ENCODE results near the gene SAMD14. TPM values are rescaled to one million over a fixed set of nuclear protein-coding genes. Genes with fewer than 3 reads are reported as not detected.
A peak's percentile ranks its signal among the peaks of the same experiment; 100 is the strongest.

SAMD14 gene
- total RNA-seq, 1 experiment from 2014 or later: 5.9 TPM

GRCh38 chr17:50097455-50097854 lies 32.5 kb downstream of the SAMD14 start:
- Mint-ChIP-seq H3K4me3 (no peak overlapping the region), H3K36me3 (no peaks in the 10 kb centered on the region), H3K4me1 (peaks cover 21% of the 10 kb centered on the region), H3K27me3 (ENCODE audit: low read depth) (no peaks in the 10 kb centered on the region), H3K9me3 (no peaks in the 10 kb centered on the region), H3K27ac (no peak overlapping the region)
- ATAC-seq (no peak), DNase-seq (ENCODE audit: low spot score) (no peak)
- POLR2A ChIA-PET: no interaction called here
- TF ChIP-seq JUN (CRISPR knock-in tag; IDR thresholded peaks at IDR 0.05): no peak
- TF ChIP-seq RELA (CRISPR knock-in tag; IDR thresholded peaks at IDR 0.05; ENCODE audit: borderline replicate concordance): no peak
- TF ChIP-seq ATF3 (CRISPR knock-in tag; conservative IDR thresholded peaks at IDR 0.05): no peak
- no peak for TF ChIP-seq NR1H2 (CRISPR knock-in tag; IDR thresholded peaks at IDR 0.05)
- no peak for TF ChIP-seq ATF1 (CRISPR knock-in tag; IDR thresholded peaks at IDR 0.05)
- TF ChIP-seq ELF4 (CRISPR knock-in tag; IDR thresholded peaks at IDR 0.05; ENCODE audit: low read depth): no peak
- no peak for TF ChIP-seq ZNF232 (CRISPR knock-in tag; IDR thresholded peaks at IDR 0.05)
- TF ChIP-seq AFF4 (CRISPR knock-in tag; IDR thresholded peaks at IDR 0.05; ENCODE audit: borderline replicate concordance): no peak
- no peak for TF ChIP-seq GABPB1 (CRISPR knock-in tag; IDR thresholded peaks at IDR 0.05)
- no peak for TF ChIP-seq PRRX2 (CRISPR knock-in tag; IDR thresholded peaks at IDR 0.05)
- TF ChIP-seq NFE2L1 (CRISPR knock-in tag; IDR thresholded peaks at IDR 0.05): no peak
- TF ChIP-seq ATF2 (CRISPR knock-in tag; IDR thresholded peaks at IDR 0.05; ENCODE audit: borderline replicate concordance, low read depth): no peak
- TF ChIP-seq SMAD4 (CRISPR knock-in tag; IDR thresholded peaks at IDR 0.05): no peak
- no peak for TF ChIP-seq E2F4 (CRISPR knock-in tag; IDR thresholded peaks at IDR 0.05; ENCODE audit: borderline replicate concordance, low read depth)
- TF ChIP-seq ZNF219 (CRISPR knock-in tag; IDR thresholded peaks at IDR 0.05; ENCODE audit: borderline replicate concordance): no peak
- no peak for TF ChIP-seq ZNF512 (CRISPR knock-in tag; IDR thresholded peaks at IDR 0.05; ENCODE audit: borderline replicate concordance)
- no peak for TF ChIP-seq ZNF121 (CRISPR knock-in tag; IDR thresholded peaks at IDR 0.05)
- CTCF ChIA-PET: interaction anchor here (0.8 to 4.6 kb wide), 5 partner anchors 10 to 72 kb away, joined by 3 to 118 read pairs (median 4); no protein-coding TSS in a partner anchor

- no peak for ATAC-seq
- DNase-seq (ENCODE audit: low spot score): no peak
- Mint-ChIP-seq H3K4me3 (peak overlapping the region; percentile 16; the same call in 1 of the 2 replicates), H3K9me3 (no peaks in the 10 kb centered on the region), H3K27me3 (ENCODE audit: low read depth) (no peaks in the 10 kb centered on the region), H3K36me3 (no peaks in the 10 kb centered on the region), H3K27ac (no peak overlapping the region), H3K4me1 (peaks cover 18% of the 10 kb centered on the region)
- POLR2A ChIA-PET: no interaction called here
- CTCF ChIA-PET: interaction anchor here (0.8 to 4.6 kb wide), 3 partner anchors 9 to 73 kb away, joined by 3 to 118 read pairs (median 3); no protein-coding TSS in a partner anchor
- TF ChIP-seq SOX15 (CRISPR knock-in tag; IDR thresholded peaks at IDR 0.05): no peak
- TF ChIP-seq JAZF1 (CRISPR knock-in tag; IDR thresholded peaks at IDR 0.05): no peak
- TF ChIP-seq ZNF138 (CRISPR knock-in tag; conservative IDR thresholded peaks at IDR 0.05): no peak
- no peak for TF ChIP-seq FOXP1 (CRISPR knock-in tag; IDR thresholded peaks at IDR 0.05; ENCODE audit: borderline replicate concordance)
- TF ChIP-seq ZNF281 (CRISPR knock-in tag; IDR thresholded peaks at IDR 0.05): no peak
- TF ChIP-seq KAT7 (CRISPR knock-in tag; IDR thresholded peaks at IDR 0.05; ENCODE audit: borderline replicate concordance): no peak
- no peak for TF ChIP-seq CDX4 (CRISPR knock-in tag; IDR thresholded peaks at IDR 0.05; ENCODE audit: borderline replicate concordance)
Observed at GRCh38 chr17:50096758-50097157, 33.2 kb downstream of the SAMD14 start.

Data from WTC11 (cell line).